K562 (cell line): ENCODE results near the gene UGT2B11. TPM values are rescaled to one million over a fixed set of nuclear protein-coding genes. Genes with fewer than 3 reads are reported as not detected.

ENCODE experiments used
- ATAC-seq: fragments of 200-7000 bp; cut with Tn5 transposase; 3 replicates; pipeline ENCODE4 v1.9.1; 2020; ENCODE audit warnings: moderate library complexity
- BruUV-seq: library from RNA; stranded (reverse); fragments of 400-500 nt; replicated peaks from 2 replicates; lab custom pipeline; 2021; lab: Mats Ljungman, UMichigan
- CTCF ChIA-PET: fragments of 300-600 bp; formaldehyde crosslinking; extraction: SDS; loops from one replicate; lab custom pipeline; 2021; ENCODE audit warnings: low intra/inter-chr PET ratio; lab: Yijun Ruan, JAX
- POLR2A ChIA-PET: fragments of 300-600, 350-650 bp; sonication (Branson Sonifier 250); formaldehyde crosslinking; extraction: SDS; loops from one replicate; lab custom pipeline; 2021; ENCODE audit warnings: antibody characterized with exemption, inconsistent platforms; lab: Yijun Ruan, JAX
- DNase-seq, 4 experiments: peaks; one replicate each; pipeline versions ENCODE4 v3.0.0 to v3.0.0-alpha.2; 2011 to 2018; ENCODE audit warnings: low spot score in 3 of 4, mixed read lengths in 3 of 4; ENCODE audit errors: extremely low read depth in 1 of 4
- FAIRE-seq: peaks from 2 replicates; lab custom pipeline; 2011; peaks lifted over from hg19 to GRCh38; lab: Jason Lieb, UNC
- H2AFZ ChIP-seq: 2 replicates; pipeline ENCODE4 v1.6.0; 2011; ENCODE audit warnings: low read depth, low read length, control low read depth, inconsistent platforms
- H3K27ac ChIP-seq: fragments of 200-600 bp; 3 replicates; pipeline ENCODE4 v1.8.0; 2011; ENCODE audit warnings: low read depth, mild to moderate bottlenecking, control low read depth, inconsistent platforms, low read length, moderate library complexity, mixed read lengths; ENCODE audit errors: extremely low read depth
- H3K27me3 ChIP-seq, 2 experiments: fragments of 300-600 bp in 1 of 2; 2 replicates in 1 of 2; 3 replicates in 1 of 2; pipeline versions ENCODE4 v1.6.0 to v1.8.0; 2011; ENCODE audit warnings: inconsistent platforms in 2 of 2, low read length in 2 of 2, mild to moderate bottlenecking in 1 of 2, mixed read lengths in 1 of 2, moderate library complexity in 1 of 2; ENCODE audit not compliant: control insufficient read depth in 2 of 2, insufficient read depth in 2 of 2
- H3K36me3 ChIP-seq: fragments of 300-600 bp; 3 replicates; pipeline ENCODE4 v1.8.0; 2011; ENCODE audit warnings: mild to moderate bottlenecking, low read length, inconsistent platforms; ENCODE audit not compliant: control insufficient read depth, insufficient read depth
- H3K4me1 ChIP-seq, 2 experiments: fragments of 200-600 bp in 1 of 2; replicated peaks in 1 of 2; 2 replicates in 1 of 2; 3 replicates in 1 of 2; pipeline versions ENCODE4 v1.5.1 to v1.8.0; 2011; ENCODE audit warnings: inconsistent platforms in 2 of 2, low read length in 2 of 2, mild to moderate bottlenecking in 1 of 2, mixed read lengths in 1 of 2, moderate library complexity in 1 of 2; ENCODE audit not compliant: control insufficient read depth in 2 of 2, insufficient read depth in 2 of 2
- H3K4me2 ChIP-seq: 2 replicates; pipeline ENCODE4 v1.6.1; 2011; ENCODE audit warnings: low read length, control low read depth, inconsistent platforms, mixed read lengths; ENCODE audit not compliant: insufficient read depth
- H3K4me3 ChIP-seq: fragments of 200-600 bp; sonication (generic), shearing (Covaris generic); 2 replicates; pipeline ENCODE4 v1.5.1; 2016; ENCODE audit warnings: control low read depth, inconsistent platforms
- H3K79me2 ChIP-seq: fragments of 200-600 bp; 3 replicates; pipeline ENCODE4 v1.8.0; 2011; ENCODE audit warnings: low read length, inconsistent platforms; ENCODE audit not compliant: control insufficient read depth, insufficient read depth
- H3K9ac ChIP-seq, 2 experiments: 2 replicates each; pipeline versions ENCODE4 v1.6.0 to v1.6.1; 2011; ENCODE audit warnings: low read depth in 2 of 2, low read length in 2 of 2, control low read depth in 1 of 2, inconsistent platforms in 1 of 2, mild to moderate bottlenecking in 1 of 2, mixed read lengths in 1 of 2; ENCODE audit not compliant: insufficient read depth in 1 of 2
- H3K9me1 ChIP-seq: one replicate; pipeline ENCODE4 v1.6.0; 2011; ENCODE audit warnings: inconsistent platforms, mild to moderate bottlenecking, low read length, moderate library complexity; ENCODE audit not compliant: control insufficient read depth, insufficient read depth
- H3K9me3 ChIP-seq: replicated peaks from 2 replicates; pipeline ENCODE4 v1.5.1; 2011; ENCODE audit warnings: low read depth, low read length, inconsistent platforms; ENCODE audit not compliant: control insufficient read depth, insufficient read depth
- H4K20me1 ChIP-seq: replicated peaks from 2 replicates; pipeline ENCODE4 v1.6.1; 2011; ENCODE audit warnings: low read length, inconsistent platforms, mixed read lengths; ENCODE audit not compliant: control insufficient read depth, insufficient read depth
- BCOR ChIP-seq: fragments of 450-650 bp; IDR thresholded peaks from 2 replicates; pipeline ENCODE4 v1.6.1; 2016
- CBX2 ChIP-seq: fragments of 200-600 bp; sonication (generic); IDR thresholded peaks from one replicate; pipeline ENCODE4 v1.6.1; 2012; ENCODE audit warnings: mild to moderate bottlenecking, low read length, inconsistent platforms; ENCODE audit not compliant: insufficient read depth, poor library complexity, severe bottlenecking
- CREB1 ChIP-seq, 2 experiments: sonication (generic) in 1 of 2; formaldehyde crosslinking in 1 of 2; IDR thresholded peaks; 2 replicates each; pipeline versions ENCODE4 v1.6.1 to v1.8.0; 2012 to 2022; ENCODE audit warnings: inconsistent platforms in 1 of 2, mild to moderate bottlenecking in 1 of 2, missing genetic modification reagents in 1 of 2, moderate library complexity in 1 of 2
- FIP1L1 ChIP-seq: fragments of 200-400 bp; formaldehyde crosslinking; IDR thresholded peaks from 2 replicates; pipeline ENCODE4 v1.6.1; 2018; ENCODE audit warnings: mild to moderate bottlenecking, low read depth, low read length; ENCODE audit not compliant: poor library complexity, severe bottlenecking
- ILF3 ChIP-seq: fragments of 450-650 bp; IDR thresholded peaks from 2 replicates; pipeline ENCODE4 v1.6.1; 2018; ENCODE audit warnings: antibody characterized with exemption, mild to moderate bottlenecking, moderate library complexity, borderline replicate concordance
- MTA2 ChIP-seq: fragments of 450-650 bp; IDR thresholded peaks from 2 replicates; pipeline ENCODE4 v1.6.1; 2016; ENCODE audit warnings: low read depth
- NFATC3 ChIP-seq: fragments of 450-650 bp; IDR thresholded peaks from 2 replicates; pipeline ENCODE4 v1.6.1; 2017; ENCODE audit warnings: mild to moderate bottlenecking
- RBM39 ChIP-seq: fragments of 200-400 bp; formaldehyde crosslinking; optimal IDR thresholded peaks from 2 replicates; pipeline ENCODE3; 2018; ENCODE audit warnings: low read depth, low read length
- RCOR1 ChIP-seq, 2 experiments: IDR thresholded peaks; 2 replicates each; pipeline ENCODE4 v1.6.1; 2012; ENCODE audit warnings: low read depth in 2 of 2, low read length in 2 of 2, borderline replicate concordance in 1 of 2, improper control_type of control experiment in 1 of 2
- RFX1 ChIP-seq: fragments of 450-650 bp; IDR thresholded peaks from 2 replicates; pipeline ENCODE4 v1.6.1; 2016; ENCODE audit warnings: mild to moderate bottlenecking, moderate library complexity
- SLC30A9 ChIP-seq: fragments of 250-450 bp; sonication (Bioruptor Pico); IDR thresholded peaks from 2 replicates; pipeline ENCODE4 v1.8.0; 2022; ENCODE audit warnings: mild to moderate bottlenecking, moderate library complexity
- SP1 ChIP-seq: sonication (generic); formaldehyde crosslinking; IDR thresholded peaks from 2 replicates; pipeline ENCODE4 v1.8.1; 2022; ENCODE audit warnings: mild to moderate bottlenecking, missing genetic modification reagents
- TAF1 ChIP-seq: IDR thresholded peaks from 2 replicates; pipeline ENCODE4 v1.6.1; 2011; ENCODE audit warnings: mild to moderate bottlenecking, low read length, moderate library complexity; ENCODE audit not compliant: insufficient read depth, control insufficient read depth, severe bottlenecking; ENCODE audit errors: extremely low read depth
- ZNF655 ChIP-seq: fragments of 250-450 bp; sonication (Bioruptor Pico); IDR thresholded peaks from 2 replicates; pipeline ENCODE4 v1.5.0; 2021
- WGBS: fragments of 100-300 bp; shearing (Covaris generic); methylation state at CpG from one replicate; pipeline ENCODE4 v1.1.6; 2016; ENCODE audit warnings: low coverage, mixed read lengths; ENCODE audit not compliant: insufficient coverage; ENCODE audit errors: missing lambda C conversion rate; 5-methylcytosine and 5-hydroxymethylcytosine counted together
- in situ Hi-C: fragments of 300-500 bp; cut with MboI; formaldehyde crosslinking; loops from 4 replicates; pipeline ENCODE4 v1.15.0; 2018; ENCODE audit warnings: inconsistent platforms, mixed read lengths
- intact Hi-C: fragments of 100-400 bp; cut with micrococcal nuclease; formaldehyde crosslinking; loops from 2 replicates; pipeline ENCODE4 v1.14.2; 2022
- polyA plus RNA-seq, 8 experiments: library from polyadenylated mRNA; depleted of rRNA in 4 of 8; stranded (reverse) in 5 of 8; unstranded in 3 of 8; fragments of >200 nt; fragmentation: Nextera tagmentation in 2 of 8; fragmentation: Illumina TruSeq in 1 of 8; extraction: Ambion mirVana in 2 of 8; extraction: Trizol in 1 of 8; gene quantifications; 2 replicates each; pipeline versions ENCODE4 v1.2.1 to v1.2.3, GENCODE V29; 2011 to 2014; ENCODE audit warnings: inconsistent platforms in 1 of 8, missing spikeins in 1 of 8
- total RNA-seq, 7 experiments: library from RNA; depleted of rRNA in 6 of 7; stranded (reverse); fragments of >200 nt in 6 of 7; fragmentation: Illumina TruSeq in 2 of 7; extraction: Trizol in 2 of 7; gene quantifications; 2 replicates each; pipeline versions ENCODE4 v1.2.1 to v1.2.3, GENCODE V29; 2011 to 2021; ENCODE audit warnings: low replicate concordance in 1 of 7

UGT2B11 gene
- total and polyA plus RNA-seq, 9 of the 15 experiments (the other 6 are each of a cell fraction or from before 2014, with no cell fraction given), result 0.06 TPM; not detected in 8

DNA sequence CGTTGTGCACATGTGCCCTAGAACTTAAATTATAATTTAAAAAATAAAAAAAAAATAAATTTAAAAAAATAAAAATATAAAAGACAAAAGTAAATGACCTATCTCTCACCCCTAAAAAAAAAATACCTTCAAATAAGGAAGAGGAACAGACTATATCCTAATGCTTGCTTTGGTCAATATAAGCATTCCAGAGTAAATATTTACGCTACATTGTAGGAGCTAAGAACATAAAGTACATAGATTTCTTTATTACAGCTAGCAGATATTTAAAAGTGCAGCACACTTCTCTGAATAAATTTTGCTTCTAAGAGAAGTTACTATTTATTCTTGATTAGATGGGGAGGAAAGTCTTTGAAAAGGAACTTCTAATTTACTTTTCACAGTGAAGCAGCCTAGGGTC is 24.5 kb upstream of the UGT2B11 start:
- no peak for DNase-seq
- BruUV-seq, result no TSS peak
- 15% methylated on average over 2 of the region's 2 CpGs for WGBS
- Histone ChIP-seq H3K9me3 (no peaks in the 10 kb centered on the region), H3K79me2 (no peaks in the 10 kb centered on the region), H3K9ac (no peak overlapping the region), H3K4me3 (no peak overlapping the region)
- CTCF ChIA-PET, result no interaction called here
- intact Hi-C loops, result loop anchor here (10.0 kb wide), 1 partner anchor 64 kb away; no protein-coding TSS in a partner anchor
- no peak for TF ChIP-seq RFX1
- TF ChIP-seq, all 486 proteins: peak for 0
- H3K9me1 ChIP-seq, result no peaks in the 10 kb centered on the region
- POLR2A ChIA-PET, result no interaction called here
- no peak overlapping the region for H2AFZ ChIP-seq
- no peaks in the 10 kb centered on the region for H3K36me3 ChIP-seq
- H3K27me3 ChIP-seq, result no peaks in the 10 kb centered on the region
- FAIRE-seq, result no peak
- H3K4me2 ChIP-seq, result no peak overlapping the region
- H3K27ac ChIP-seq, result peak overlapping the region; percentile 48; the same call in 1 of the 3 replicates
- in situ Hi-C loops, result no loop called here
- ATAC-seq, result no peak
- H4K20me1 ChIP-seq, result no peaks in the 10 kb centered on the region
- H3K4me1 ChIP-seq, result no peaks in the 10 kb centered on the region

DNA sequence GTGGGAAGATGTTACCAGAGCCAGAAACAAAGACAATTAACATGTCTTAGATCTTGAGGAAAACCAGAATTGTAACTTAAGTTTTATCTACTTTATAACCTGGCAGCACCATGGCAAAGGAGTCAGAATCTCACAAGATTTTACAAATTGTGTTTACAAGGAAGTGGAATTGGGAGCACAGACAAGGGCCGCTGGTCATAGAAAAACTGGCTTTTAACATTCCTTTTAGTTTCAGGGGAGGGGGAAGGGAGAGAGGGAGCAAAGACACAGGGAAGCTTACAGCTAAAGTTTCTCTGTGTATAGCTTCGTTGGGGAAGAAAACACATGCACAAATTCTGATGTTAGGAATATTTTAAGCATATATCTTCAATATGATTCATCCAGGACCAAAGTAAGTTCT is 10.3 kb upstream of the UGT2B11 start:
- WGBS, result 5% methylated on average over 1 of the region's 2 CpGs
- Histone ChIP-seq H3K9me3 (no peaks in the 10 kb centered on the region), H3K9ac (no peak overlapping the region), H3K27me3 (no peaks in the 10 kb centered on the region), H3K9me1 (no peaks in the 10 kb centered on the region), H2AFZ (no peak overlapping the region), H4K20me1 (no peaks in the 10 kb centered on the region), H3K36me3 (no peaks in the 10 kb centered on the region), H3K79me2 (no peaks in the 10 kb centered on the region), H3K4me1 (no peaks in the 10 kb centered on the region), H3K27ac (no peak overlapping the region), H3K4me2 (no peak overlapping the region), H3K4me3 (no peak overlapping the region)
- CTCF ChIA-PET, result no interaction called here
- BruUV-seq, result no TSS peak
- in situ Hi-C loops, result no loop called here
- no peak for ATAC-seq
- no peak for FAIRE-seq
- intact Hi-C loops, result no loop called here
- DNase-seq, result no peak
- POLR2A ChIA-PET, result no interaction called here
- TF ChIP-seq CREB1 (IDR thresholded peaks at IDR 0.05) (no peak), CREB1 (CRISPR knock-in tag; IDR thresholded peaks at IDR 0.05) (no peak), SLC30A9 (CRISPR knock-in tag) (no peak), TAF1 (no peak), RCOR1 (IDR thresholded peaks at IDR 0.05; ENCODE audit: borderline replicate concordance in 1 of 2, low read depth in 2 of 2, low read length in 2 of 2) (no peak), MTA2 (no peak), BCOR (no peak), RBM39 (no peak), ILF3 (no peak), ZNF655 (no peak), CBX2 (no peak), SP1 (CRISPR knock-in tag) (no peak), NFATC3 (no peak), FIP1L1 (no peak)
